Measurements from ENCODE around the gene MTO1. TPM values are rescaled to one million over a fixed set of nuclear protein-coding genes. Genes with fewer than 3 reads are reported as not detected.

Gene MTO1
- total and polyA plus RNA-seq, 2 of the 4 experiments (the other 2 are of a cell fraction): 15.0 to 39.8 TPM

GRCh38 chr6:73451223-73452106 is 10.1 kb upstream of the MTO1 start:
- Histone ChIP-seq H4K5ac (ENCODE audit: low read depth, low read length) (peak overlapping the region; percentile 81), H4K8ac (ENCODE audit: low read depth in 2 of 2, low read length in 2 of 2) (peak overlapping the region; percentile 46 to 94), H3K27ac (ENCODE audit: insufficient read depth, low read length) (peak overlapping the region; percentile 56), H3K9me1 (ENCODE audit: insufficient read depth, low read length) (no peaks in the 10 kb centered on the region), H2BK20ac (ENCODE audit: low read depth, low read length) (peak overlapping the region; percentile 42; the same call in 1 of the 2 replicates), H3K9ac (ENCODE audit: low read depth, low read length) (peak overlapping the region; percentile 70), H3K4me3 (ENCODE audit: insufficient read depth, low read depth, low read length) (peak overlapping the region; percentile 54), H3K4me1 (ENCODE audit: control insufficient read depth, insufficient read depth, low read length) (no peaks in the 10 kb centered on the region), H2AK9ac (replicated peaks; ENCODE audit: low read depth, low read length, poor library complexity) (peak overlapping the region; percentile 96), H2AFZ (replicated peaks; ENCODE audit: low read length, poor library complexity) (peak overlapping the region; percentile 97), H2BK5ac (ENCODE audit: low read depth, low read length, poor library complexity, severe bottlenecking) (peak overlapping the region; percentile 52), H2AK5ac (ENCODE audit: low read depth, low read length) (no peak overlapping the region), H3K36me3 (ENCODE audit: control insufficient read depth, insufficient read depth, low read length) (no peaks in the 10 kb centered on the region), H2BK120ac (ENCODE audit: low read depth, low read length) (peak overlapping the region; percentile 74), H3K56ac (ENCODE audit: extremely low read depth, insufficient read depth, low read length) (peak overlapping the region; percentile 76), H3K14ac (replicated peaks; ENCODE audit: low read depth, low read length) (peak overlapping the region; percentile 92), H3K18ac (ENCODE audit: low read depth, low read length) (peak overlapping the region; percentile 8; the same call in 1 of the 2 replicates), H4K20me1 (ENCODE audit: insufficient read depth, low read length) (no peaks in the 10 kb centered on the region), H3K9me3 (ENCODE audit: control insufficient read depth, insufficient read depth, low read length) (no peaks in the 10 kb centered on the region), H3K79me1 (ENCODE audit: low read depth in 1 of 2, low read length in 2 of 2) (peaks cover 11 to 34% of the 10 kb centered on the region in 2 experiments; a peak in 3 of 4 replicates), H3K4me2 (ENCODE audit: low read depth, low read length) (peak overlapping the region; percentile 86), H4K91ac (ENCODE audit: insufficient read depth, low read depth, low read length) (peak overlapping the region; percentile 79), H3K27me3 (ENCODE audit: control insufficient read depth, insufficient read depth, low read length) (no peaks in the 10 kb centered on the region), H3K4ac (ENCODE audit: low read depth, low read length) (peak overlapping the region; percentile 92), H3K23ac (ENCODE audit: low read depth, low read length) (peak overlapping the region; percentile 97), H2BK15ac (ENCODE audit: low read depth, low read length) (no peak overlapping the region; the same call in 2 of the 3 replicates)
- ChIA-PET CTCF (interaction anchor here (0.6 to 1.2 kb wide), 2 partner anchors 10 to 135 kb away, joined by 3 to 4 read pairs; partner anchors contain the start of gene MTO1), POLR2A (ENCODE audit: unreplicated experiment) (interaction anchor here (1.5 kb wide), 1 partner anchor 11 kb away, joined by 4 read pairs; the partner anchor contains the start of gene MTO1)
- in situ Hi-C loops (cut with MboI; ENCODE audit: low sequenced_read_pairs) (no loop called here), dilution Hi-C loops (cut with HindIII; ENCODE audit: low sequenced_read_pairs, unreplicated experiment) (no loop called here), intact Hi-C loops (cut with micrococcal nuclease) (loop anchor here (5.0 kb wide), 1 partner anchor 64 kb away; no protein-coding TSS in a partner anchor)
- ATAC-seq (ENCODE audit: low read depth) (peak; percentile 74), DNase-seq (peak; percentile 43)
- no TSS peak for BruUV-seq (replicated peaks)
- no peak for TF ChIP-seq RAD21 (IDR thresholded peaks at IDR 0.05; ENCODE audit: low read length)
- peak; percentile 29; the same call in 1 of the 2 replicates for TF ChIP-seq BHLHE40 (IDR thresholded peaks at IDR 0.05; ENCODE audit: low read depth, low read length)
- WGBS, 2 experiments (ENCODE audit: extremely low coverage in 2 of 2, insufficient read length in 1 of 2): 3% methylated on average over 31 of the region's 79 CpGs; no CpG with 5 or more reads in 1 of the 2 experiments

Data from IMR-90 (cell line).